ENCODE data around the gene LRRC56. TPM values are rescaled to one million over a fixed set of nuclear protein-coding genes. Genes with fewer than 3 reads are reported as not detected.

The LRRC56 gene
- total RNA-seq, 1 experiment from 2014 or later, result 3.4 TPM

DNA sequence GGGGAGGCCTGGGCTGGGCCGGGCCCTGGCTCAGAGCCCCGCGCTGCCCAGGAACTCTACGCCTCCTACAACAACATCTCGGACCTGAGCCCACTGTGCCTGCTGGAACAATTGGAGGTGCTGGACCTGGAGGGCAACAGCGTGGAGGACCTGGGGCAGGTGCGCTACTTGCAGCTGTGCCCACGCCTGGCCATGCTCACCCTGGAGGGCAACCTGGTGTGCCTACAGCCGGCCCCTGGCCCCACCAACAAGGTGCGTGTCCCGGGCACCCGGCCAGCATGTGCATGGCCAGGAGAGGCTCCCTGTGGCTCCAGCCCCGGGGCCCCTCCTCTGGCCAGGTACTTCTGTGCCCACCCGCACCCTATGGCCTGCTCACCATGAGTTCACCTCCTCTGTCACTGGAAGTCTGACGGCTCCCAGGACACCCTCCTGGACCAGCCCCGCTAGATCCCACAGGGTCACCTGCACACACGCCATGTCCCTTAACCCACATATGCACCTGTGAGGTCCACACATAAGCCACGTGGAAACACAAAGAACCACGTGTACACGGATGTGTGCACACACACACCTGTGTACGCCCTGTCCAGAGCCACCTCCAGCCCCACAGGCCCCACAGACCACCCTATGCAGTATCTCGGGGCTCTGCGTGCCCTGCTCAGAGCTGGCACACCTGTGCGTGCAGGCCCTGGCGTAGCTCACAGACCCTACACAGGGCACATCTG lies 12.9 kb downstream of the LRRC56 start:
- Histone ChIP-seq H2AFZ (ENCODE audit: low read length) (no peak overlapping the region), H2BK15ac (ENCODE audit: low read depth, low read length) (no peak overlapping the region), H3K56ac (ENCODE audit: insufficient read length, low read depth, low read length) (no peak overlapping the region), H3K4ac (ENCODE audit: low read depth, low read length) (no peak overlapping the region), H4K20me1 (ENCODE audit: control insufficient read depth, insufficient read depth, insufficient read length) (no peaks in the 10 kb centered on the region), H3K79me2 (ENCODE audit: insufficient read depth, low read length) (no peaks in the 10 kb centered on the region), H3K9me3 (ENCODE audit: control insufficient read depth, low read depth, low read length) (no peaks in the 10 kb centered on the region), H4K8ac (replicated peaks; ENCODE audit: insufficient read length, low read depth, low read length) (no peak overlapping the region), H3K14ac (ENCODE audit: insufficient read depth, low read length) (no peak overlapping the region; the same call in 1 of the 2 replicates), H4K5ac (ENCODE audit: insufficient read length, low read depth, low read length) (no peak overlapping the region), H3K9ac (ENCODE audit: extremely low read depth, insufficient read length, low read length) (no peak overlapping the region), H3K27me3 (ENCODE audit: insufficient read depth, low read length) (no peaks in the 10 kb centered on the region), H3T11ph (ENCODE audit: low read length) (no peak overlapping the region), H2BK20ac (ENCODE audit: low read depth, low read length, poor library complexity, severe bottlenecking) (no peak overlapping the region), H4K91ac (ENCODE audit: insufficient read length, low read depth, low read length) (no peak overlapping the region), H3K23ac (ENCODE audit: insufficient read length, low read depth, low read length) (no peak overlapping the region), H3K4me2 (ENCODE audit: insufficient read depth, insufficient read length, low read length) (no peak overlapping the region), H2BK120ac (ENCODE audit: low read depth, low read length, poor library complexity, severe bottlenecking) (no peak overlapping the region), H3K23me2 (ENCODE audit: insufficient read length, low read depth, low read length, poor library complexity, severe bottlenecking) (no peaks in the 10 kb centered on the region), H2BK5ac (ENCODE audit: insufficient read length, low read length) (no peak overlapping the region), H3K27ac (ENCODE audit: insufficient read length, low read depth, low read length) (no peak overlapping the region), H2BK12ac (ENCODE audit: insufficient read length, low read depth, low read length) (no peak overlapping the region), H2AK5ac (ENCODE audit: insufficient read length, low read length) (no peak overlapping the region), H3K18ac (ENCODE audit: insufficient read length, low read depth, low read length) (no peak overlapping the region), H3K79me1 (ENCODE audit: insufficient read depth, low read depth, low read length, poor library complexity, severe bottlenecking) (no peaks in the 10 kb centered on the region), H3K4me1 (ENCODE audit: insufficient read depth, low read length) (no peaks in the 10 kb centered on the region)
- Mint-ChIP-seq H3K27me3 (ENCODE audit: low read depth) (peaks cover 7% of the 10 kb centered on the region), H3K4me3 (no peak overlapping the region), H3K9me3 (no peaks in the 10 kb centered on the region; a peak in 1 of 5 replicates), H3K4me1 (no peaks in the 10 kb centered on the region), H3K27ac (peak overlapping the region in 1 of 3 experiments; percentile 75; a peak in 1 of 7 replicates), H3K36me3 (ENCODE audit: insufficient read depth in 1 of 3, low read depth in 3 of 3) (no peaks in the 10 kb centered on the region)
- WGBS (ENCODE audit: extremely low coverage, insufficient read length, low lambda C conversion rate), result no CpG with 5 or more reads among the region's 25 CpGs
- DNase-seq, result no peak
- TF ChIP-seq, protein P1, sequence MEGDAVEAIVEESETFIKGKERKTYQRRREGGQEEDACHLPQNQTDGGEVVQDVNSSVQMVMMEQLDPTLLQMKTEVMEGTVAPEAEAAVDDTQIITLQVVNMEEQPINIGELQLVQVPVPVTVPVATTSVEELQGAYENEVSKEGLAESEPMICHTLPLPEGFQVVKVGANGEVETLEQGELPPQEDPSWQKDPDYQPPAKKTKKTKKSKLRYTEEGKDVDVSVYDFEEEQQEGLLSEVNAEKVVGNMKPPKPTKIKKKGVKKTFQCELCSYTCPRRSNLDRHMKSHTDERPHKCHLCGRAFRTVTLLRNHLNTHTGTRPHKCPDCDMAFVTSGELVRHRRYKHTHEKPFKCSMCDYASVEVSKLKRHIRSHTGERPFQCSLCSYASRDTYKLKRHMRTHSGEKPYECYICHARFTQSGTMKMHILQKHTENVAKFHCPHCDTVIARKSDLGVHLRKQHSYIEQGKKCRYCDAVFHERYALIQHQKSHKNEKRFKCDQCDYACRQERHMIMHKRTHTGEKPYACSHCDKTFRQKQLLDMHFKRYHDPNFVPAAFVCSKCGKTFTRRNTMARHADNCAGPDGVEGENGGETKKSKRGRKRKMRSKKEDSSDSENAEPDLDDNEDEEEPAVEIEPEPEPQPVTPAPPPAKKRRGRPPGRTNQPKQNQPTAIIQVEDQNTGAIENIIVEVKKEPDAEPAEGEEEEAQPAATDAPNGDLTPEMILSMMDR (conservative IDR thresholded peaks at IDR 0.05), result no peak
